Endothelial cell of umbilical vein (primary cell): Measurements from ENCODE around the gene EPHA8. TPM values are rescaled to one million over a fixed set of nuclear protein-coding genes. Genes with fewer than 3 reads are reported as not detected.

ENCODE experiments used
- BruUV-seq: library from RNA; stranded (reverse); fragments of 400-500 nt; replicated peaks from 2 replicates; lab custom pipeline; 2021; lab: Mats Ljungman, UMichigan
- CTCF ChIA-PET: fragments of 300-600, 350-600 bp; sonication (Branson Sonifier 250); formaldehyde crosslinking; loops from one replicate; lab custom pipeline; 2021; ENCODE audit warnings: antibody characterized with exemption, inconsistent platforms; lab: Charles Lee
- POLR2A ChIA-PET: fragments of 300-600, 350-600 bp; sonication (Branson Sonifier 250); formaldehyde crosslinking; loops from one replicate; lab custom pipeline; 2021; ENCODE audit warnings: antibody characterized with exemption, inconsistent platforms; lab: Charles Lee
- DNase-seq: peaks from one replicate; pipeline ENCODE4 v3.0.0-alpha.2; 2011; ENCODE audit warnings: low read depth, low spot score
- FAIRE-seq: peaks from 2 replicates; lab custom pipeline; 2011; peaks lifted over from hg19 to GRCh38; lab: Jason Lieb, UNC
- H2AFZ ChIP-seq: 2 replicates; pipeline ENCODE4 v1.6.0; 2012; ENCODE audit warnings: low read depth, low read length, control low read depth, inconsistent platforms
- H3K27ac ChIP-seq: 2 replicates; pipeline ENCODE4 v1.5.1; 2011; ENCODE audit warnings: low read depth, mild to moderate bottlenecking, control low read depth, low read length, moderate library complexity; ENCODE audit not compliant: insufficient read depth
- H3K27me3 ChIP-seq, 2 experiments: 2 replicates each; pipeline versions ENCODE4 v1.6.0 to v1.6.1; 2011; ENCODE audit warnings: low read length in 2 of 2, mixed read lengths in 1 of 2; ENCODE audit not compliant: control insufficient read depth in 2 of 2, insufficient read depth in 2 of 2
- H3K36me3 ChIP-seq, 2 experiments: 2 replicates in 1 of 2; 3 replicates in 1 of 2; pipeline ENCODE4 v1.5.1; 2011; ENCODE audit warnings: low read length in 2 of 2, mild to moderate bottlenecking in 1 of 2, moderate library complexity in 1 of 2; ENCODE audit not compliant: control insufficient read depth in 2 of 2, insufficient read depth in 2 of 2; ENCODE audit errors: extremely low read depth in 1 of 2
- H3K4me1 ChIP-seq: 3 replicates; pipeline ENCODE4 v1.5.1; 2011; ENCODE audit warnings: mild to moderate bottlenecking, low read length; ENCODE audit not compliant: control insufficient read depth, insufficient read depth; ENCODE audit errors: extremely low read depth
- H3K4me2 ChIP-seq: 2 replicates; pipeline ENCODE4 v1.6.1; 2011; ENCODE audit warnings: low read length, control low read depth, mixed read lengths; ENCODE audit not compliant: insufficient read depth
- H3K4me3 ChIP-seq, 3 experiments: fragments of 200-600 bp in 1 of 3; sonication (generic), shearing (Covaris generic) in 1 of 3; replicated peaks in 1 of 3; 2 replicates each; pipeline ENCODE4 v1.5.1; 2011 to 2016; ENCODE audit warnings: control low read depth in 3 of 3, low read length in 3 of 3, mild to moderate bottlenecking in 2 of 3, inconsistent platforms in 1 of 3, low read depth in 1 of 3, moderate library complexity in 1 of 3; ENCODE audit not compliant: insufficient read depth in 1 of 3
- H3K79me2 ChIP-seq: 2 replicates; pipeline ENCODE4 v1.6.0; 2012; ENCODE audit warnings: low read length, inconsistent platforms; ENCODE audit not compliant: control insufficient read depth, insufficient read depth
- H3K9ac ChIP-seq: replicated peaks from 2 replicates; pipeline ENCODE3; 2011; ENCODE audit warnings: low read length, control low read depth; ENCODE audit not compliant: insufficient read depth; ENCODE audit errors: extremely low read depth
- H3K9me1 ChIP-seq: replicated peaks from 3 replicates; pipeline ENCODE4 v1.6.0; 2011; ENCODE audit warnings: mild to moderate bottlenecking, low read length; ENCODE audit not compliant: control insufficient read depth, insufficient read depth; ENCODE audit errors: extremely low read depth
- H3K9me3 ChIP-seq: replicated peaks from 2 replicates; pipeline ENCODE4 v1.5.1; 2012; ENCODE audit warnings: low read length, inconsistent platforms; ENCODE audit not compliant: control insufficient read depth, insufficient read depth
- H4K20me1 ChIP-seq: replicated peaks from 2 replicates; pipeline ENCODE3; 2011; ENCODE audit warnings: mild to moderate bottlenecking, low read length; ENCODE audit not compliant: control insufficient read depth, insufficient read depth; ENCODE audit errors: extremely low read depth
- CTCF ChIP-seq, 2 donors: IDR thresholded peaks; 1 replicate in 1 of 2; 2 replicates in 1 of 2; pipeline ENCODE4 v1.5.1; 2011; ENCODE audit warnings: low read length in 2 of 2, mild to moderate bottlenecking in 2 of 2, moderate library complexity in 2 of 2, control low read depth in 1 of 2, inconsistent platforms in 1 of 2, low read depth in 1 of 2; ENCODE audit not compliant: insufficient read depth in 1 of 2; ENCODE audit errors: extremely low read depth in 1 of 2
- EZH2 ChIP-seq: IDR thresholded peaks from 2 replicates; pipeline ENCODE4 v1.6.1; 2012; ENCODE audit warnings: borderline replicate concordance, low read depth, mild to moderate bottlenecking, moderate library complexity, low read length, inconsistent platforms; ENCODE audit not compliant: severe bottlenecking
- FOS ChIP-seq: IDR thresholded peaks from 2 replicates; pipeline ENCODE4 v1.6.1; 2011; ENCODE audit warnings: mild to moderate bottlenecking, low read length, moderate library complexity, borderline replicate concordance; ENCODE audit not compliant: insufficient read depth
- GATA2 ChIP-seq: IDR thresholded peaks from 2 replicates; pipeline ENCODE4 v1.7.0; 2011; ENCODE audit warnings: low read depth, mild to moderate bottlenecking, moderate library complexity, mixed read lengths, low read length; ENCODE audit not compliant: insufficient read length, insufficient read depth
- JUN ChIP-seq: IDR thresholded peaks from 2 replicates; pipeline ENCODE4 v1.6.1; 2011; ENCODE audit warnings: borderline replicate concordance, low read depth; ENCODE audit not compliant: insufficient read length, insufficient read depth
- MAX ChIP-seq: IDR thresholded peaks from 2 replicates; pipeline ENCODE4 v1.6.1; 2011; ENCODE audit not compliant: insufficient read depth, insufficient read length
- MYC ChIP-seq: IDR thresholded peaks from one replicate; pipeline ENCODE4 v1.6.1; 2011; ENCODE audit warnings: mild to moderate bottlenecking, low read depth, low read length
- POLR2A ChIP-seq: IDR thresholded peaks from 2 replicates; pipeline ENCODE4 v1.6.1; 2012; ENCODE audit warnings: low read depth, mild to moderate bottlenecking, control low read depth, low read length
- POLR2AphosphoS5 ChIP-seq: IDR thresholded peaks from 2 replicates; pipeline ENCODE4 v1.6.1; 2012; ENCODE audit warnings: low read depth, mild to moderate bottlenecking, control low read depth, low read length, moderate library complexity; ENCODE audit not compliant: insufficient read depth
- dilution Hi-C: fragments of 300-500 bp; cut with MboI; formaldehyde crosslinking; loops from one replicate; pipeline ENCODE4 v1.15.0; 2019; ENCODE audit warnings: low sequenced_read_pairs; ENCODE audit not compliant: extremely low pct_ligation_motif_present
- intact Hi-C: fragments of 100-400 bp; cut with micrococcal nuclease; formaldehyde crosslinking; loops from one replicate; pipeline ENCODE4 v1.10.0; 2022
- polyA plus RNA-seq, 4 experiments: library from polyadenylated mRNA; depleted of rRNA in 3 of 4; stranded (reverse) in 3 of 4; unstranded in 1 of 4; fragments of >200 nt; gene quantifications; 2 replicates each; pipeline versions ENCODE4 v1.2.1 to v1.2.3, GENCODE V29; 2011 to 2012; ENCODE audit warnings: missing spikeins in 1 of 4
- total RNA-seq: library from RNA; stranded (reverse); gene quantifications from 2 replicates; pipeline ENCODE4 v1.2.3, GENCODE V29; 2021

EPHA8 gene
- total and polyA plus RNA-seq, 2 donors (not counting 3 experiments of a cell fraction or from before 2014, with no cell fraction given): not detected

- DNase-seq (no peak), FAIRE-seq (no peak)
- Histone ChIP-seq H4K20me1 (no peaks in the 10 kb centered on the region), H3K27ac (no peak overlapping the region), H2AFZ (no peak overlapping the region), H3K27me3 (peaks cover 0 to 3% of the 10 kb centered on the region in 2 experiments), H3K79me2 (no peaks in the 10 kb centered on the region), H3K4me3 (no peak overlapping the region), H3K36me3 (no peaks in the 10 kb centered on the region), H3K4me1 (no peaks in the 10 kb centered on the region), H3K9me3 (no peaks in the 10 kb centered on the region), H3K9me1 (no peaks in the 10 kb centered on the region), H3K9ac (no peak overlapping the region), H3K4me2 (no peak overlapping the region)
- no peak for TF ChIP-seq MYC
- no peak for TF ChIP-seq FOS
- no peak for TF ChIP-seq MAX
- TF ChIP-seq POLR2AphosphoS5: no peak
- TF ChIP-seq EZH2: no peak
- no TSS peak for BruUV-seq
- dilution Hi-C loops (no loop called here), intact Hi-C loops (no loop called here)
- ChIA-PET CTCF (no interaction called here), POLR2A (no interaction called here)
These were observed 23.0 kb upstream of the EPHA8 start for GRCh38 chr1:22540337-22540736.

- H3K4me3 ChIP-seq: no peak overlapping the region
- no peak for TF ChIP-seq GATA2
- TF ChIP-seq JUN: no peak
- no peak for TF ChIP-seq MYC
- TF ChIP-seq CTCF (IDR thresholded peaks at IDR 0.05; ENCODE audit: extremely low read depth in 1 of 2, insufficient read depth in 1 of 2, low read depth in 1 of 2, low read length in 2 of 2): no peak
- TF ChIP-seq POLR2AphosphoS5: no peak
- TF ChIP-seq EZH2: no peak
- TF ChIP-seq MAX: no peak
- TF ChIP-seq POLR2A: no peak
- no peak for TF ChIP-seq FOS
- H3K27me3 ChIP-seq: peaks cover 4 to 9% of the 10 kb centered on the region in 2 experiments
- ChIA-PET CTCF (interaction anchor here (1.4 to 1.5 kb wide), 3 partner anchors 10 to 92 kb away, joined by 3 to 4 read pairs (median 4); no protein-coding TSS in a partner anchor), POLR2A (no interaction called here)
- H3K36me3 ChIP-seq: no peaks in the 10 kb centered on the region
- H3K9me1 ChIP-seq: no peaks in the 10 kb centered on the region
- DNase-seq (no peak), FAIRE-seq (no peak)
- H3K4me1 ChIP-seq: no peaks in the 10 kb centered on the region
- no peak overlapping the region for H3K4me2 ChIP-seq
- no peaks in the 10 kb centered on the region for H3K9me3 ChIP-seq
- no peaks in the 10 kb centered on the region for H4K20me1 ChIP-seq
- no peak overlapping the region for H3K9ac ChIP-seq
- no peak overlapping the region for H2AFZ ChIP-seq
- dilution Hi-C loops (no loop called here), intact Hi-C loops (no loop called here)
- no TSS peak for BruUV-seq
- H3K79me2 ChIP-seq: no peaks in the 10 kb centered on the region
- no peak overlapping the region for H3K27ac ChIP-seq
These were observed 20.4 kb upstream of the EPHA8 start for GRCh38 chr1:22542886-22543285.
